ENCODE measurements around the gene MATN3.

Gene MATN3

DNA sequence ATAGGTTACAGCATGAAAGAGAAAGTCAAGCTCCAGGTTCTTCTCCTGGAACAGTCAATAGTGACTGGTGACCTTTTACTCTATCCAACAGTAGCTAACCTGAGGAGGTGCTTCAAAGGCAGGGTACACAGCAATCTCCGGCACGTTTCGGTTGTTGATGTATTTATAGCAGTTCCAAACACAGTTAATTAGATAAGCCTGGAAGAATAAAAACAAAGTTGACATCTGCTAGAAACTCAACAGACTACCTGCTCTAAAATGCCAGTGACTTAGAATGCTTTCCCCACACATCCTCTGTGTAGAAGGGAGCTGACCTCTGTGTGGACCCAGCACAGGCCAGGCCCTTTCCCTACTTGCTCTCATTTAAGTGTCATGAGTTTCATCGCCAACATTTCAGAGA lies 21.8 kb upstream of the MATN3 start:
- peak overlapping the region; percentile 44 for H3K27ac Mint-ChIP-seq
- no peak overlapping the region for H3K4me3 Mint-ChIP-seq
- H3K9me3 Mint-ChIP-seq, result peaks cover 28% of the 10 kb centered on the region
- TF ChIP-seq, protein P1, sequence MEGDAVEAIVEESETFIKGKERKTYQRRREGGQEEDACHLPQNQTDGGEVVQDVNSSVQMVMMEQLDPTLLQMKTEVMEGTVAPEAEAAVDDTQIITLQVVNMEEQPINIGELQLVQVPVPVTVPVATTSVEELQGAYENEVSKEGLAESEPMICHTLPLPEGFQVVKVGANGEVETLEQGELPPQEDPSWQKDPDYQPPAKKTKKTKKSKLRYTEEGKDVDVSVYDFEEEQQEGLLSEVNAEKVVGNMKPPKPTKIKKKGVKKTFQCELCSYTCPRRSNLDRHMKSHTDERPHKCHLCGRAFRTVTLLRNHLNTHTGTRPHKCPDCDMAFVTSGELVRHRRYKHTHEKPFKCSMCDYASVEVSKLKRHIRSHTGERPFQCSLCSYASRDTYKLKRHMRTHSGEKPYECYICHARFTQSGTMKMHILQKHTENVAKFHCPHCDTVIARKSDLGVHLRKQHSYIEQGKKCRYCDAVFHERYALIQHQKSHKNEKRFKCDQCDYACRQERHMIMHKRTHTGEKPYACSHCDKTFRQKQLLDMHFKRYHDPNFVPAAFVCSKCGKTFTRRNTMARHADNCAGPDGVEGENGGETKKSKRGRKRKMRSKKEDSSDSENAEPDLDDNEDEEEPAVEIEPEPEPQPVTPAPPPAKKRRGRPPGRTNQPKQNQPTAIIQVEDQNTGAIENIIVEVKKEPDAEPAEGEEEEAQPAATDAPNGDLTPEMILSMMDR (IDR thresholded peaks at IDR 0.05), result no peak
- no peaks in the 10 kb centered on the region for H3K27me3 Mint-ChIP-seq (ENCODE audit: low read depth, poor library complexity)
- H3K4me1 Mint-ChIP-seq, result peaks cover 21% of the 10 kb centered on the region
- no peak for DNase-seq
- peaks cover 91% of the 10 kb centered on the region for H3K36me3 Mint-ChIP-seq (ENCODE audit: low read depth)

DNA sequence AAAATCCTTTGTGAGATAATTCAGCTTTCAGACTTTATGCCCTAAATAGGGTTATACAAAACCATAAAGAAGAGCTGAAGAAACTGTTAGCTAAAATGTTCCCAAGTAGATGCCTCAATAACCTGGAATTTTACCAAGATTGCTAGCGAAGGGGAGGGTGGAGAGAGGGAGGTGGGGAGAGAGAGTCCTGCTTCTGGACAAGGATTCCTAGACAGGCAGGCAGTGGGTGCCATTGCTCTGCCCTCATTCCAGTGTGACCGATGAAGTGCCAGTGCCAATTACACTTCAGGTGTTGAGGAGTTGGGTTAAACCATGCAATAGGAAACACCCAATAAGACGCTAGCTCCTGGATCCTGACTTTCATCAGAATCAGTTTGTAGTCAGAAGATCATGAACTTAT lies 20.9 kb upstream of the MATN3 start:
- DNase-seq, result no peak
- TF ChIP-seq, protein P1 (IDR thresholded peaks at IDR 0.05), result no peak
- Mint-ChIP-seq H3K27ac (no peak overlapping the region), H3K9me3 (peaks cover 30% of the 10 kb centered on the region), H3K36me3 (ENCODE audit: low read depth) (peaks cover 96% of the 10 kb centered on the region), H3K4me3 (no peak overlapping the region), H3K4me1 (peaks cover 21% of the 10 kb centered on the region), H3K27me3 (ENCODE audit: low read depth, poor library complexity) (no peaks in the 10 kb centered on the region)

DNA sequence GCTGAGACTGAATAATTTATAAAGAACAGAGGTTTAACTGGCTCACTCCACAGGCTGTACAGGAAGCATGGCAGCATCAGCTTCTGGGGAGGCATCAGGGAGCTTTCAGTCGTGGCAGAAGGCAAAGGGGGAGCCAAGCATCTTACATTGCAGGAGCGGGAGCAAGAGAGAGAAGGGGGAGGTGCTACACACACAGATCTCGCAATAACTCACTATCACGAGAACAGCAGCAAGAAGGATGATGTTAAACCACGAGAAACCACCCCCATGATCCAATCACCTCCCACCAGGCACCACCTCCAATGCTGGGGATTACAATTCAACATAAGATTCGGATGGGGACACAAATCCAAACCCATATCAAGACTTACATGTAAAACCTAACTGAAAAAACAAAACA lies 17.8 kb upstream of the MATN3 start:
- no peak for DNase-seq
- Mint-ChIP-seq H3K27me3 (ENCODE audit: low read depth, poor library complexity) (no peaks in the 10 kb centered on the region), H3K4me1 (peaks cover 2% of the 10 kb centered on the region), H3K9me3 (peaks cover 34% of the 10 kb centered on the region), H3K4me3 (no peak overlapping the region), H3K36me3 (ENCODE audit: low read depth) (peaks cover 85% of the 10 kb centered on the region), H3K27ac (no peak overlapping the region)
- TF ChIP-seq, protein P1 (IDR thresholded peaks at IDR 0.05), result no peak

DNA sequence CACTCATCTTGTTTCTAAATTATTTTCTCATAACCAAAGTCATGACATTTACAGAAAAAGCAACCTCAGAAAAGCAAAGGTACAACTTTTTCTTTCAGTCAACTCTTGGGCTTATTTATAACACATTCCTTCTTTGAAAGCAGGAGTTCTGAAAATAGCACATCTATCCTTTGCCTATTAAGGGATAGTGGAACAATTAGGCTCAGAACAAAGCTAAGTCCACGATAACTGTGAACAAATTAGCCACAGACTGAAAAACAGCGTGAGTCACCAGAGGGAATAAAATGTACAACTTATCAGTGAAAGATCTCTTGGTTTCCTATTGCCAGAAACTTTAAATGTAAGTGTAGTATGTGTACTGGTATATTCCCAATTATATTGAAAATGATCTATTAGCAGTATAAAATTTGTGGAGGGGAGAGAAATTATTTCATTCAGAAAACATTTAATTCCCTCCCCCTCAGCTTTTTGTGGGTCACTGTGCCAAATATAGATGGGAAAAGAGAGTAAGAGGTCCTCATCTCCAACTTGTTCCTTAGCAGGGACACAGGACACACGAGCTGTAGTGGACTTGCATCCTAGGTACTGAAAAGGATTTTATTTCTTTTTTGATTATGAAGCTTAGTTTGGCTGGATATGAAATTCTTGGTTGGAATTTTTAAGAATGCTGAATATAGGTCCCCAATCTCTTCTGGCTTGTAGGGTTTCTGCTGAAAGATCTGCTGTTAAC lies 15.4 kb upstream of the MATN3 start:
- H3K27me3 Mint-ChIP-seq (ENCODE audit: low read depth, poor library complexity), result no peaks in the 10 kb centered on the region
- H3K27ac Mint-ChIP-seq, result peak overlapping the region; percentile 72
- TF ChIP-seq, protein P1 (IDR thresholded peaks at IDR 0.05), result no peak
- H3K4me1 Mint-ChIP-seq, result no peaks in the 10 kb centered on the region
- H3K9me3 Mint-ChIP-seq, result peaks cover 40% of the 10 kb centered on the region
- no peak overlapping the region for H3K4me3 Mint-ChIP-seq
- DNase-seq, result no peak
- peaks cover 75% of the 10 kb centered on the region for H3K36me3 Mint-ChIP-seq (ENCODE audit: low read depth)

DNA sequence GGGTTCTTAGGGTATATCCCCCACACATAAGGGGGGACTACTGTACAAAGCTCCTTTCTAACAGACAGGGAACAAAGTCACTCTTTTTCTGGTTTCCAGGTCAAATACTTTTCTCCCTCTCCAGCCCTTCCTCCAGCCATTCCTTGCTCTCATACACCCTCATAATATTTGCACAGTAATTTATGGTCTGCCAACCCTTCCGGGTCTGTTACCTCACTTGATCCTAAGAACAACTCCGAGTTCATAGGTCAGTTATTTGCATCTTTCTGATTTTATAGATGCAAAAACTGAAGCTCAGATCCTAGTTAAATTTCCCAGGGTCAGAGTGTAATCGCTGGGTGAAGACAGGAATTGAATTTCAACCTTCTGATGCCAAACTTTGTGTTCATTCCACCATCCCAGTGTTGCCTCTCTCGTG lies 14.8 kb upstream of the MATN3 start:
- TF ChIP-seq, protein P1 (IDR thresholded peaks at IDR 0.05), result no peak
- no peak overlapping the region for H3K4me3 Mint-ChIP-seq
- peaks cover 44% of the 10 kb centered on the region for H3K9me3 Mint-ChIP-seq
- DNase-seq, result no peak
- H3K4me1 Mint-ChIP-seq, result no peaks in the 10 kb centered on the region
- no peaks in the 10 kb centered on the region for H3K27me3 Mint-ChIP-seq (ENCODE audit: low read depth, poor library complexity)
- H3K36me3 Mint-ChIP-seq (ENCODE audit: low read depth), result peaks cover 73% of the 10 kb centered on the region
- peak overlapping the region; percentile 33 for H3K27ac Mint-ChIP-seq
